ENCODE data around the gene EXOC4.
"Not testable (repeated sequence)": the region's sequence is repeated elsewhere in the genome, so short reads cannot be mapped to it uniquely, and the experiment has no call there.

Gene EXOC4

GRCh38 chr7:133315332-133316040 is 62.6 kb downstream of the EXOC4 start:
- DNase-seq (ENCODE audit: low read depth), result peak; percentile 15

- no peak for DNase-seq (ENCODE audit: low read depth)
Measured at GRCh38 chr7:133319842-133320241, 67.0 kb downstream of the EXOC4 start.

GRCh38 chr7:133320891-133321290 is 68.0 kb downstream of the EXOC4 start:
- DNase-seq (ENCODE audit: low read depth), result no peak

GRCh38 chr7:133321366-133321765 is 68.5 kb downstream of the EXOC4 start:
- not testable (repeated sequence) for DNase-seq (ENCODE audit: low read depth)

GRCh38 chr7:133326745-133327144 is 73.9 kb downstream of the EXOC4 start:
- DNase-seq (ENCODE audit: low read depth), result not testable (repeated sequence)

GRCh38 chr7:133328021-133328420 is 75.1 kb downstream of the EXOC4 start:
- not testable (repeated sequence) for DNase-seq (ENCODE audit: low read depth)

- no peak for DNase-seq (ENCODE audit: low read depth)
Measured at GRCh38 chr7:133330085-133330484, 77.2 kb downstream of the EXOC4 start.

- DNase-seq (ENCODE audit: low read depth), result no peak
Measured at GRCh38 chr7:133331861-133332260, 79.0 kb downstream of the EXOC4 start.

- DNase-seq (ENCODE audit: low read depth), result no peak
Measured at GRCh38 chr7:133339772-133340171, 86.9 kb downstream of the EXOC4 start.

GRCh38 chr7:133344275-133344674 is 91.4 kb downstream of the EXOC4 start:
- no peak for DNase-seq (ENCODE audit: low read depth)

GRCh38 chr7:133345690-133346421 is 93.0 kb downstream of the EXOC4 start:
- DNase-seq (ENCODE audit: low read depth), result no peak

- no peak for DNase-seq (ENCODE audit: low read depth)
Measured at GRCh38 chr7:133348250-133348649, 95.4 kb downstream of the EXOC4 start.

GRCh38 chr7:133349101-133349500 is 96.2 kb downstream of the EXOC4 start:
- DNase-seq (ENCODE audit: low read depth), result no peak

GRCh38 chr7:133352430-133352829 is 99.6 kb downstream of the EXOC4 start:
- no peak for DNase-seq (ENCODE audit: low read depth)

- DNase-seq (ENCODE audit: low read depth), result no peak
Measured at GRCh38 chr7:133353775-133354174, 100.9 kb downstream of the EXOC4 start.

- DNase-seq (ENCODE audit: low read depth), result no peak
Measured at GRCh38 chr7:133354546-133355324, 101.9 kb downstream of the EXOC4 start.

- DNase-seq (ENCODE audit: low read depth), result no peak
Measured at GRCh38 chr7:133355325-133355708, 102.4 kb downstream of the EXOC4 start.

- no peak for DNase-seq (ENCODE audit: low read depth)
Measured at GRCh38 chr7:133355822-133356221, 102.9 kb downstream of the EXOC4 start.

GRCh38 chr7:133358708-133359107 is 105.8 kb downstream of the EXOC4 start:
- DNase-seq (ENCODE audit: low read depth), result no peak

- no peak for DNase-seq (ENCODE audit: low read depth)
Measured at GRCh38 chr7:133359449-133359848, 106.6 kb downstream of the EXOC4 start.

GRCh38 chr7:133360201-133360600 is 107.3 kb downstream of the EXOC4 start:
- no peak for DNase-seq (ENCODE audit: low read depth)

GRCh38 chr7:133361806-133362205 is 108.9 kb downstream of the EXOC4 start:
- no peak for DNase-seq (ENCODE audit: low read depth)
